Trophoblast cell (in vitro differentiated cells and primary cell): ENCODE measurements around the gene UBR4.
A peak's percentile ranks its signal among the peaks of the same experiment; 100 is the strongest.

Experiments
- DNase-seq, 2 donors: peaks; one replicate each; pipeline ENCODE4 v3.0.0-alpha.2; 2016
- H2AFZ ChIP-seq: 2 replicates; pipeline ENCODE4 v1.6.1; 2013; ENCODE audit warnings: low read length, moderate library complexity, mild to moderate bottlenecking; ENCODE audit not compliant: insufficient read depth, poor library complexity
- H2AK5ac ChIP-seq: 2 replicates; pipeline ENCODE4 v1.6.1; 2013; ENCODE audit warnings: mild to moderate bottlenecking, low read length
- H2BK120ac ChIP-seq: 2 replicates; pipeline ENCODE4 v1.6.1; 2013; ENCODE audit warnings: low read length, mild to moderate bottlenecking, moderate library complexity; ENCODE audit not compliant: insufficient read depth, poor library complexity
- H2BK12ac ChIP-seq: 2 replicates; pipeline ENCODE4 v1.6.1; 2013; ENCODE audit warnings: mild to moderate bottlenecking, low read length, moderate library complexity
- H2BK5ac ChIP-seq: 2 replicates; pipeline ENCODE4 v1.6.1; 2013; ENCODE audit warnings: low read length, low read depth, moderate library complexity, mild to moderate bottlenecking; ENCODE audit not compliant: poor library complexity
- H3K14ac ChIP-seq: 2 replicates; pipeline ENCODE4 v1.6.1; 2013; ENCODE audit warnings: mild to moderate bottlenecking, low read length
- H3K18ac ChIP-seq: 2 replicates; pipeline ENCODE4 v1.6.1; 2013; ENCODE audit warnings: mild to moderate bottlenecking, low read length
- H3K23ac ChIP-seq: 2 replicates; pipeline ENCODE4 v1.6.1; 2013; ENCODE audit warnings: low read length
- H3K27ac ChIP-seq: 2 replicates; pipeline ENCODE4 v1.5.1; 2013; ENCODE audit warnings: low read depth, mild to moderate bottlenecking, inconsistent platforms, low read length, moderate library complexity
- H3K27me3 ChIP-seq: 2 replicates; pipeline ENCODE4 v1.6.1; 2013; ENCODE audit warnings: inconsistent platforms, mild to moderate bottlenecking, low read length, moderate library complexity; ENCODE audit not compliant: insufficient read depth
- H3K36me3 ChIP-seq, 2 experiments: 1 replicate in 1 of 2; 2 replicates in 1 of 2; pipeline ENCODE4 v1.6.1; 2013; ENCODE audit warnings: low read length in 2 of 2, mild to moderate bottlenecking in 2 of 2, moderate library complexity in 1 of 2; ENCODE audit not compliant: insufficient read depth in 2 of 2, control insufficient read depth in 1 of 2
- H3K4ac ChIP-seq: 2 replicates; pipeline ENCODE4 v1.6.1; 2013; ENCODE audit warnings: low read depth, mild to moderate bottlenecking, low read length, moderate library complexity
- H3K4me1 ChIP-seq, 2 experiments: 1 replicate in 1 of 2; 2 replicates in 1 of 2; pipeline ENCODE4 v1.6.1; 2013; ENCODE audit warnings: low read length in 2 of 2, mild to moderate bottlenecking in 2 of 2, moderate library complexity in 1 of 2; ENCODE audit not compliant: insufficient read depth in 2 of 2, control insufficient read depth in 1 of 2
- H3K4me2 ChIP-seq: 2 replicates; pipeline ENCODE4 v1.6.1; 2013; ENCODE audit warnings: inconsistent platforms, mild to moderate bottlenecking, low read length, moderate library complexity
- H3K4me3 ChIP-seq: 2 replicates; pipeline ENCODE4 v1.5.1; 2013; ENCODE audit warnings: mild to moderate bottlenecking, low read depth, low read length, inconsistent platforms
- H3K79me1 ChIP-seq: one replicate; pipeline ENCODE4 v1.6.1; 2013; ENCODE audit warnings: low read length
- H3K79me2 ChIP-seq: 2 replicates; pipeline ENCODE4 v1.6.1; 2013; ENCODE audit warnings: low read length, mild to moderate bottlenecking; ENCODE audit not compliant: control insufficient read depth, insufficient read depth, poor library complexity
- H3K9ac ChIP-seq: 2 replicates; pipeline ENCODE4 v1.6.1; 2013; ENCODE audit warnings: mild to moderate bottlenecking, low read length
- H3K9me3 ChIP-seq: 2 replicates; pipeline ENCODE4 v1.6.1; 2013; ENCODE audit warnings: low read depth, mild to moderate bottlenecking, control low read depth, inconsistent platforms, low read length; ENCODE audit not compliant: insufficient read depth
- H4K12ac ChIP-seq: 2 replicates; pipeline ENCODE4 v1.6.1; 2013; ENCODE audit warnings: low read depth, mild to moderate bottlenecking, low read length, moderate library complexity
- H4K8ac ChIP-seq: 2 replicates; pipeline ENCODE4 v1.6.1; 2013; ENCODE audit warnings: low read depth, mild to moderate bottlenecking, low read length, moderate library complexity
- H4K91ac ChIP-seq: one replicate; pipeline ENCODE4 v1.6.1; 2013; ENCODE audit warnings: low read depth, mild to moderate bottlenecking, low read length, moderate library complexity
- WGBS: extraction: QIAGEN DNeasy Blood & Tissue Kit; methylation state at CpG from one replicate; pipeline ENCODE4 v1.1.7; 2013; ENCODE audit warnings: missing lambda C conversion rate; ENCODE audit not compliant: insufficient read length, insufficient coverage; ENCODE audit errors: extremely low coverage; 5-methylcytosine and 5-hydroxymethylcytosine counted together

The UBR4 gene

GRCh38 chr1:19038096-19038495 lies 172.0 kb downstream of the UBR4 start:
- no CpG with 5 or more reads among the region's 5 CpGs for WGBS
- H3K4me3 ChIP-seq = no peak overlapping the region
- H3K27me3 ChIP-seq = no peaks in the 10 kb centered on the region
- no peak overlapping the region for H2BK120ac ChIP-seq
- no peak overlapping the region for H3K23ac ChIP-seq
- H3K4me1 ChIP-seq = peaks cover 8 to 14% of the 10 kb centered on the region in 2 experiments
- no peak overlapping the region for H2AFZ ChIP-seq
- H3K4ac ChIP-seq = no peak overlapping the region
- peaks cover 3% of the 10 kb centered on the region for H3K79me1 ChIP-seq
- no peak overlapping the region for H4K12ac ChIP-seq
- no peak overlapping the region for H2AK5ac ChIP-seq
- H3K79me2 ChIP-seq = no peaks in the 10 kb centered on the region
- H3K14ac ChIP-seq = no peak overlapping the region
- no peak overlapping the region for H4K91ac ChIP-seq
- no peak overlapping the region for H3K18ac ChIP-seq
- H3K27ac ChIP-seq = no peak overlapping the region
- no peak overlapping the region for H3K9ac ChIP-seq
- no peak overlapping the region for H2BK5ac ChIP-seq
- no peak for DNase-seq
- H3K36me3 ChIP-seq = no peaks in the 10 kb centered on the region
- H3K9me3 ChIP-seq = peaks cover 1% of the 10 kb centered on the region
- no peak overlapping the region for H3K4me2 ChIP-seq
- H4K8ac ChIP-seq = no peak overlapping the region
- no peak overlapping the region for H2BK12ac ChIP-seq

- WGBS = no CpG with 5 or more reads among the region's 4 CpGs
- H3K23ac ChIP-seq = no peak overlapping the region
- H3K4me1 ChIP-seq = peaks cover 8 to 14% of the 10 kb centered on the region in 2 experiments
- H4K12ac ChIP-seq = no peak overlapping the region
- no peak overlapping the region for H3K14ac ChIP-seq
- H3K79me2 ChIP-seq = no peaks in the 10 kb centered on the region
- no peak overlapping the region for H4K91ac ChIP-seq
- H2BK120ac ChIP-seq = no peak overlapping the region
- H2BK5ac ChIP-seq = no peak overlapping the region
- H3K4ac ChIP-seq = no peak overlapping the region
- H4K8ac ChIP-seq = no peak overlapping the region
- no peak overlapping the region for H3K18ac ChIP-seq
- H3K36me3 ChIP-seq = no peaks in the 10 kb centered on the region
- no peak overlapping the region for H3K9ac ChIP-seq
- no peak for DNase-seq
- H2BK12ac ChIP-seq = no peak overlapping the region
- H3K27me3 ChIP-seq = no peaks in the 10 kb centered on the region
- H3K27ac ChIP-seq = no peak overlapping the region
- no peak overlapping the region for H2AFZ ChIP-seq
- no peak overlapping the region for H2AK5ac ChIP-seq
- H3K79me1 ChIP-seq = peaks cover 3% of the 10 kb centered on the region
- H3K4me3 ChIP-seq = no peak overlapping the region
- peaks cover 1% of the 10 kb centered on the region for H3K9me3 ChIP-seq
- no peak overlapping the region for H3K4me2 ChIP-seq
These were observed 172.4 kb downstream of the UBR4 start for GRCh38 chr1:19037659-19038058.

GRCh38 chr1:19036813-19037605 lies 173.1 kb downstream of the UBR4 start:
- H3K14ac ChIP-seq = no peak overlapping the region

GRCh38 chr1:19036041-19036812 lies 173.8 kb downstream of the UBR4 start:
- Histone ChIP-seq H2AFZ (no peak overlapping the region), H3K14ac (no peak overlapping the region), H4K8ac (no peak overlapping the region), H3K4me3 (no peak overlapping the region), H3K18ac (no peak overlapping the region), H3K4me1 (peaks cover 10 to 18% of the 10 kb centered on the region in 2 experiments), H3K79me2 (no peaks in the 10 kb centered on the region), H2BK120ac (no peak overlapping the region), H3K27me3 (no peaks in the 10 kb centered on the region), H3K23ac (no peak overlapping the region), H3K4ac (no peak overlapping the region), H2BK12ac (no peak overlapping the region), H4K12ac (no peak overlapping the region), H3K36me3 (no peaks in the 10 kb centered on the region), H3K4me2 (no peak overlapping the region), H3K27ac (no peak overlapping the region), H3K79me1 (peaks cover 3% of the 10 kb centered on the region), H2AK5ac (no peak overlapping the region), H3K9ac (no peak overlapping the region), H3K9me3 (peaks cover 1% of the 10 kb centered on the region), H4K91ac (peak overlapping the region; percentile 28), H2BK5ac (no peak overlapping the region)
- WGBS = no CpG with 5 or more reads among the region's 17 CpGs
- no peak for DNase-seq

More at GRCh38 chr1:19036813-19037605, 173.1 kb downstream of the UBR4 start:
- peaks cover 9 to 17% of the 10 kb centered on the region in 2 experiments for H3K4me1 ChIP-seq
- H2BK120ac ChIP-seq = no peak overlapping the region
- no peak overlapping the region for H2BK12ac ChIP-seq
- no peak overlapping the region for H3K27ac ChIP-seq
- no peak overlapping the region for H3K9ac ChIP-seq
- no peak overlapping the region for H2AK5ac ChIP-seq
- no peak overlapping the region for H3K4me2 ChIP-seq
- H3K18ac ChIP-seq = no peak overlapping the region
- no peaks in the 10 kb centered on the region for H3K36me3 ChIP-seq
- no peak overlapping the region for H4K91ac ChIP-seq
- no peak overlapping the region for H4K8ac ChIP-seq
- H2AFZ ChIP-seq = no peak overlapping the region
- peaks cover 1% of the 10 kb centered on the region for H3K9me3 ChIP-seq
- H3K23ac ChIP-seq = no peak overlapping the region
- no peak for DNase-seq
- H3K79me1 ChIP-seq = peaks cover 3% of the 10 kb centered on the region
- H2BK5ac ChIP-seq = no peak overlapping the region
- no peak overlapping the region for H3K4ac ChIP-seq
- no peaks in the 10 kb centered on the region for H3K79me2 ChIP-seq
- WGBS = no CpG with 5 or more reads among the region's 15 CpGs
- no peak overlapping the region for H4K12ac ChIP-seq
- H3K27me3 ChIP-seq = no peaks in the 10 kb centered on the region
- no peak overlapping the region for H3K4me3 ChIP-seq
